ENCODE data around the gene NPVF.

NPVF gene

DNA sequence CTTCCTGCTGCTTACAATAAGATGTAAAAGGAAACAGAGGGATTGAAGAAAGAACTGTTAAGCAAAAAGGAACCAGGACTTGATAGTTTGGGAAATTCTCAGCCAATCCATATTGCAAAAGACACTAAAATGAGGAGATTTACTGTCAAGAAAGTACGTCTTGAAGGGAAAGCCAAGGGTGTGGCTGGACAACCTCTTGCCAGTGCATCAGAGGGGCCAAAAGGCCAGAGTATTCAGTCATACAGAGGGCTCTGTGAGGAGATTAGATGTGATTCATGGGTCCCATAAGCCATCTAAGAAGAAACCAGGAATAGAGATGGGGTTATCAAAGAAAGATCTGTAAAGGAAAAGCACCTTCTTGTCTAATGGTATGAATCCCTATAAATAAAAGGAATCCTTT is 25.4 kb upstream of the NPVF start:
- Histone ChIP-seq H3K36me3 (ENCODE audit: insufficient read depth, low read length) (no peaks in the 10 kb centered on the region), H3K79me2 (ENCODE audit: control insufficient read depth, insufficient read depth, low read length, unreplicated experiment) (no peaks in the 10 kb centered on the region), H3K4me3 (ENCODE audit: low read depth, low read length) (no peak overlapping the region), H3K27me3 (ENCODE audit: insufficient read depth, low read length) (peaks cover 20% of the 10 kb centered on the region), H3K27ac (ENCODE audit: low read depth, low read length) (no peak overlapping the region), H3K4me1 (ENCODE audit: control insufficient read depth, insufficient read depth, low read length, unreplicated experiment) (no peaks in the 10 kb centered on the region), H2AFZ (ENCODE audit: low read length, unreplicated experiment) (no peak overlapping the region)

DNA sequence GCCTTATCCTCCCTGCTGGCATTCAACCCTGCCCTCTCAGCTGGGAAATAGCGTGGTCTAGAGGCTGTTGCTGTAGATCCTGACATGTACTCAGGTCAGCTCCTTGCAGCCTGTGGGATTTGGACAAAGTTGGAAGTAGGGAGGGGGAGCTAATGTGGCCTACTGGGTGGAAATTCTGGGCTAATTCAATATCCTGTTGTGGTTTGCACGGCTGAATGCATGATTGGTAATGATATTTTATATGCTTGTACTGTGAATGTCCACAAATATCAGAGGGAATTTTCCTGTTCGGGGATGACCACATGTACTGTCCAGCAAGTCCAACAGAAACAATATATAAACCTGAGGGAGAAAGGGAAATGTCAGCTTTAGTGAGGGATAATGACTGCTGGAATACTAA is 22.1 kb upstream of the NPVF start:
- Histone ChIP-seq H3K4me1 (ENCODE audit: control insufficient read depth, insufficient read depth, low read length, unreplicated experiment) (no peaks in the 10 kb centered on the region), H3K27me3 (ENCODE audit: insufficient read depth, low read length) (peaks cover 13% of the 10 kb centered on the region), H3K79me2 (ENCODE audit: control insufficient read depth, insufficient read depth, low read length, unreplicated experiment) (no peaks in the 10 kb centered on the region), H3K4me3 (ENCODE audit: low read depth, low read length) (no peak overlapping the region), H3K27ac (ENCODE audit: low read depth, low read length) (no peak overlapping the region), H3K36me3 (ENCODE audit: insufficient read depth, low read length) (no peaks in the 10 kb centered on the region), H2AFZ (ENCODE audit: low read length, unreplicated experiment) (no peak overlapping the region)

DNA sequence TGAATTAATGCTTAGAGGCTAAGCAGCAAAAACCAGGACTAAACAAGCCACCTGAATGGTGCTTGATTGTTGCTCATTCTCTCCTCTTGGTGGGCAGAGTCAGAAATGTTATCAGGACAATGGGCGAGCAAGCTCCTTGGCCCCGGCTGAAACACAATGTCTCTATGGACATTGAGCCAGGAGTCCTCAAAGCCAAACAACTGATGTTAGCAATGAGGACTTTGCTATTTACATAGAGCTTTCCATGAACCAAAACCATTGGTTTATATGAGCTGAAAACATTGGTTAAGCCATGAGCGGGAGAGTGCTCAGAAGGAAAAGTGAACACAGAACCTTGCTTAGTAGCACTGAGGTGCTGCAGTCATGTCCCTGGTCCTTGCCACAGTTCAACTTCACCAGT is 21.5 kb upstream of the NPVF start:
- Histone ChIP-seq H3K4me1 (ENCODE audit: control insufficient read depth, insufficient read depth, low read length, unreplicated experiment) (no peaks in the 10 kb centered on the region), H3K27ac (ENCODE audit: low read depth, low read length) (no peak overlapping the region), H3K4me3 (ENCODE audit: low read depth, low read length) (no peak overlapping the region), H3K79me2 (ENCODE audit: control insufficient read depth, insufficient read depth, low read length, unreplicated experiment) (no peaks in the 10 kb centered on the region), H3K36me3 (ENCODE audit: insufficient read depth, low read length) (no peaks in the 10 kb centered on the region), H2AFZ (ENCODE audit: low read length, unreplicated experiment) (no peak overlapping the region), H3K27me3 (ENCODE audit: insufficient read depth, low read length) (peaks cover 10% of the 10 kb centered on the region)

DNA sequence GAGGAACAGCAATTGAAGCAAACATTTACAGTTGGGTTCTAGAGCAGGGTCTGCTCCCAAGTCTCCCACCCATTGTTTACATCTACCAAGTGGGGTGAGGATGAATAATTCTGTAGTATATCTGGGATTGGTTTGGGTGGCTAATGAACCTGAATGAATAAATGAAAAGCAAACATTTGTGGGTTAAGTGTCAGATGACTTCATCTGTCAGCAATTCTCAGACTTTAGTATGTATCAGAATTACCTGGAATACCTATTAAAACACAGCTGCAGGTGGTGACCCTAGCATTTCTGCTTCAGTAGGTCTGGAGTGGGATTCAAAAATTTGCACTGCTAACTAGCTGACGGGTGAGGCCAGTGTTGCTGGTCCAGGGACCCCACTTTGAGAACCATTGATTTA is 18.0 kb upstream of the NPVF start:
- no peak overlapping the region for H2AFZ ChIP-seq (ENCODE audit: low read length, unreplicated experiment)
- H3K4me1 ChIP-seq (ENCODE audit: control insufficient read depth, insufficient read depth, low read length, unreplicated experiment), result no peaks in the 10 kb centered on the region
- peaks cover 27% of the 10 kb centered on the region for H3K27me3 ChIP-seq (ENCODE audit: insufficient read depth, low read length)
- H3K4me3 ChIP-seq (ENCODE audit: low read depth, low read length), result no peak overlapping the region
- H3K36me3 ChIP-seq (ENCODE audit: insufficient read depth, low read length), result no peaks in the 10 kb centered on the region
- H3K79me2 ChIP-seq (ENCODE audit: control insufficient read depth, insufficient read depth, low read length, unreplicated experiment), result no peaks in the 10 kb centered on the region
- no peak overlapping the region for H3K27ac ChIP-seq (ENCODE audit: low read depth, low read length)

DNA sequence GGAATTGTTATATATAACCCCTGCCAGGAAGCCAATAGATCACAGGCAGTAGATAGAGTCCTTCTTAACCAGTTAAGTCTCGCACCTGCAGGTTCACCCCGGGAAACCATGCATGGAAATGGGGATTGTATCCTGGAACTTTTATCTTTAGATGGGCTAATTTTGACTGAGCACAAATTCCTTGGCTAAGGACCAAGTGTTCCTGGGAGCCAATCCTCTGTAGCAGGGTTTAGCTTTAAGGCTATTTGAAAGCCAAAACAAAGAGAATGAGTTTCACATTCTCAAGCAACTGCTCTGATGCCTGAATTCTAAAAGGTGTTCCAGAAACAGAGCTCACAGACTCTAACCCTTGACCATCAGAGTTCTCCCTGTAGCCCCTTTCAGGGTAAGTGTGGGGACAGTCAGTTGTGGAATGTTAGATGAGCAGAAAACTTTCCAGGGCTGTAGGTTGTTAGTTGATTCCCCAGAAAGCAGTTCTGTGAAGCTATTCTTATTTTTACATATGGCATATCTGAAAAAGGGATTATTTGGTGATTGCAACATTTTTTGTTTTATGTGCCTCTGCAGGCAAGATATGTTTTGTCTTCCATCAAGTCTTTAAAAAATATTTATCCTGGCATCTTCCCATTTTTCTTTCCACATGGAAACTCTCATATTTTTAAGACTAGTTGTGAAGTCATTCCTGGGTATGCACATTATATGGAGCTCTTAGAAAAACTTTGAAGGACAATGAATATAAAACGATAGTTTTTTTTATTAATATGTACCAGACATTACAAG is 16.2 kb upstream of the NPVF start:
- no peak overlapping the region for H3K4me3 ChIP-seq (ENCODE audit: low read depth, low read length)
- no peaks in the 10 kb centered on the region for H3K79me2 ChIP-seq (ENCODE audit: control insufficient read depth, insufficient read depth, low read length, unreplicated experiment)
- H2AFZ ChIP-seq (ENCODE audit: low read length, unreplicated experiment), result no peak overlapping the region
- peaks cover 30% of the 10 kb centered on the region for H3K27me3 ChIP-seq (ENCODE audit: insufficient read depth, low read length)
- no peaks in the 10 kb centered on the region for H3K36me3 ChIP-seq (ENCODE audit: insufficient read depth, low read length)
- H3K4me1 ChIP-seq (ENCODE audit: control insufficient read depth, insufficient read depth, low read length, unreplicated experiment), result no peaks in the 10 kb centered on the region
- H3K27ac ChIP-seq (ENCODE audit: low read depth, low read length), result no peak overlapping the region

DNA sequence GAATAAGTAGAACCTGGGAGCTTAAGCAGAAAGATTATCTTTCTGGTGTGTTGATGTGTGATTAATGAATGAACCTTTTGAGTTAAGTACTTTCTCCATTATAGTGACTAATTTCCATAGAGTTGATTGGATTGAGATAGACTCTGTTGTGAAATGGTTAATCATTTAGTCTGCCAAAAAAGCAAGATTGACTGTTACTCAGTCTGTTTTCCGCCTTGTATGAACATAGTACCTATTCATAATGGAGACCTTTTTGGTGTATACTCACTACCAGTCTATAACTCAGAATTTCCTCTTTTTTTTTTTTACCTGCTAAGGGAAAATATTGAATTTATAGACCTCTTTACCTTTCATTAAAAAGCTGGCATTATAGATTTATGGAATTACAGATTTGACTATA is 14.4 kb upstream of the NPVF start:
- Histone ChIP-seq H3K27ac (ENCODE audit: low read depth, low read length) (no peak overlapping the region), H3K27me3 (ENCODE audit: insufficient read depth, low read length) (peaks cover 30% of the 10 kb centered on the region), H3K36me3 (ENCODE audit: insufficient read depth, low read length) (no peaks in the 10 kb centered on the region), H3K4me1 (ENCODE audit: control insufficient read depth, insufficient read depth, low read length, unreplicated experiment) (no peaks in the 10 kb centered on the region), H2AFZ (ENCODE audit: low read length, unreplicated experiment) (no peak overlapping the region), H3K4me3 (ENCODE audit: low read depth, low read length) (no peak overlapping the region), H3K79me2 (ENCODE audit: control insufficient read depth, insufficient read depth, low read length, unreplicated experiment) (no peaks in the 10 kb centered on the region)

DNA sequence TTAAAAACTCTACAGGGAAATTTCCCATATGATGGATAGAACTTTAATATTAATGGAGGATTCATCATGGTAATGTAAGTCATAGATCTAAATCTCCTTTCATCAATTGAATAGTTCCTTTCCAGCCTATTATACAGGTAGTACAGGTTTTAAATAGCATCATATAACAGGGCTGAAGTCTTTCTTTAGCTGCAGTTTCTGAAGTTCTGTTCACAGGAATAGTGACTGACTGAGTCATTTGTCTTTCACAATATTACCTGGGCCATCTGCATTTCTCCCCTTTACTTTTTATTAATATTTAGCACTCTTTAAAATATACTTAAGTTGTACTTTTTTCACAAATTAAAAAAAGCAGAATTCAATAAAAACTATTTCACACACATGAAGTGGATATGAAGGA is 12.6 kb upstream of the NPVF start:
- Histone ChIP-seq H2AFZ (ENCODE audit: low read length, unreplicated experiment) (no peak overlapping the region), H3K36me3 (ENCODE audit: insufficient read depth, low read length) (no peaks in the 10 kb centered on the region), H3K27ac (ENCODE audit: low read depth, low read length) (no peak overlapping the region), H3K4me3 (ENCODE audit: low read depth, low read length) (no peak overlapping the region), H3K4me1 (ENCODE audit: control insufficient read depth, insufficient read depth, low read length, unreplicated experiment) (no peaks in the 10 kb centered on the region), H3K27me3 (ENCODE audit: insufficient read depth, low read length) (peaks cover 35% of the 10 kb centered on the region), H3K79me2 (ENCODE audit: control insufficient read depth, insufficient read depth, low read length, unreplicated experiment) (no peaks in the 10 kb centered on the region)

DNA sequence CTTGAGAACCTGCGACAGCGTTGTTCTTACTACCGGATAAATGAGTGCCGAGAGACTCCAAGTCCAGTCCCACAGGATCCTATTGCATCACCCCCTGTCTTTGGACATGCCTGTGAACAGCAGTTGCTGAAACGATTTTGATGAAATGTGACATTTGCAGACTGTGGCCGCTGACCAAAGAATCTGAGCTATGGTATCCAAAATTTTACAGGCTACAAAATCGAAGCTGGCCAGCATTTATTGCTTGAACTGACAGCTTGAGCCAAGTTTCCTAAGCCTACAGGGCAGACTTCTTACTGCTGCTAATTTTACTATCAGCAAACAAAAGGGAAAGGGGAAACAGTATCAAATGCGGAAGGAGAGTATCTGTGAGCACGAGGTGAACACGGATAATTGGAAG is 12.1 kb upstream of the NPVF start:
- no peak overlapping the region for H3K27ac ChIP-seq (ENCODE audit: low read depth, low read length)
- no peak overlapping the region for H3K4me3 ChIP-seq (ENCODE audit: low read depth, low read length)
- no peaks in the 10 kb centered on the region for H3K4me1 ChIP-seq (ENCODE audit: control insufficient read depth, insufficient read depth, low read length, unreplicated experiment)
- no peaks in the 10 kb centered on the region for H3K36me3 ChIP-seq (ENCODE audit: insufficient read depth, low read length)
- no peak overlapping the region for H2AFZ ChIP-seq (ENCODE audit: low read length, unreplicated experiment)
- no peaks in the 10 kb centered on the region for H3K79me2 ChIP-seq (ENCODE audit: control insufficient read depth, insufficient read depth, low read length, unreplicated experiment)
- peaks cover 35% of the 10 kb centered on the region for H3K27me3 ChIP-seq (ENCODE audit: insufficient read depth, low read length)

DNA sequence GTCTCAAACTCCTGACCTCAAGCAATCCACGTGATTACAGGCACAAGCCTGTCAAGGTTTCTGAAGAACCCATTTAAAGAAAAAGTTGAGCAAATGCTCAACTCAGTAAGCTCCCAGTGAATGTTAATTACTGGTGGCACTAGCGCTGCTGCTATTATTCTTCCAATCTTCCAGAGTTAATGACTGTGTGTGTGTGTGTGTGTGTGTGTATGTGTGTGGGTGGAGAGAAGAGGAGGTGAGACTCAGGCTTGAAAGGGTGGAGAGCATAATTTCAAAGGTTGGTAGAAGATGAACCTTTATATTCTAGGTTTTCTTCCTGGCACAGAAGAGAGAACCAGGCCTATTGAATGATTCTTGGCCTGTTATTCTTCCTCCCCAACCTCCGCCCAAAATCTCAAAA is 11.6 kb upstream of the NPVF start:
- Histone ChIP-seq H3K79me2 (ENCODE audit: control insufficient read depth, insufficient read depth, low read length, unreplicated experiment) (no peaks in the 10 kb centered on the region), H3K4me1 (ENCODE audit: control insufficient read depth, insufficient read depth, low read length, unreplicated experiment) (no peaks in the 10 kb centered on the region), H3K36me3 (ENCODE audit: insufficient read depth, low read length) (no peaks in the 10 kb centered on the region), H3K27ac (ENCODE audit: low read depth, low read length) (no peak overlapping the region), H2AFZ (ENCODE audit: low read length, unreplicated experiment) (no peak overlapping the region), H3K27me3 (ENCODE audit: insufficient read depth, low read length) (peaks cover 35% of the 10 kb centered on the region), H3K4me3 (ENCODE audit: low read depth, low read length) (no peak overlapping the region)

DNA sequence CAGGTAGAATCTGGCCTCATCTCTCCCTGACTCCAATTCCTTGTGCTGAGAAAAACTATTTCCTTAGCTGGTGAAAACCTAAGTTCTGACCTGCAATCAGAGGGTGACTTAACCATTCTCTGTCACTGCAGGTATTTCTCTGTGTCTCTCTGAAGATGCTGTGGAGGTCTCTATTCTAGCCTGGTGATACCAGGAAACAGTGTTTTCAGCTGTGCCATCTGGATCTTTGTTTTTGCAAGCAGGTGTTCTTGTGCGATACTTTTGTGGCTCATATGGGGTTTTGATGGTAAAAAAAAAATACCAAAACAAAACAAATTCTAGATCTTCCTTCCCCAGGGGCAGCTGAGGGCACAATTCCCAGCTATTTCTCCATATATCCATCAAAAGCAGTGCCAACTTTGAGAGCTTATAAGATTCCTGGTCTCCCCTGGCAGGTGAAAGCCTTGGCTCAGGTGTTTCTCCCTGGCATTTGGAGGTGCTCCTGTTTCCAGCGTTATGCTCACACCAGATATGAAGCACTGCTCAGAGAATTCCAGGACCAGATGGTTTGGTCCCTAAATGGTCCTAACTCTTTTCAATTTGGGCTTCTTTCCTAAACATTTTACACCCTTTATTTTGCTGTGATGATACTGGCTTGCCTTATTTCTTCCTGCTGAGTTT is 9.9 kb upstream of the NPVF start:
- no peaks in the 10 kb centered on the region for H3K4me1 ChIP-seq (ENCODE audit: control insufficient read depth, insufficient read depth, low read length, unreplicated experiment)
- peaks cover 28% of the 10 kb centered on the region; the same call in 1 of the 2 replicates for H3K27me3 ChIP-seq (ENCODE audit: insufficient read depth, low read length)
- H2AFZ ChIP-seq (ENCODE audit: low read length, unreplicated experiment), result no peak overlapping the region
- no peak overlapping the region for H3K4me3 ChIP-seq (ENCODE audit: low read depth, low read length)
- no peak overlapping the region for H3K27ac ChIP-seq (ENCODE audit: low read depth, low read length)
- H3K79me2 ChIP-seq (ENCODE audit: control insufficient read depth, insufficient read depth, low read length, unreplicated experiment), result no peaks in the 10 kb centered on the region
- H3K36me3 ChIP-seq (ENCODE audit: insufficient read depth, low read length), result no peaks in the 10 kb centered on the region

DNA sequence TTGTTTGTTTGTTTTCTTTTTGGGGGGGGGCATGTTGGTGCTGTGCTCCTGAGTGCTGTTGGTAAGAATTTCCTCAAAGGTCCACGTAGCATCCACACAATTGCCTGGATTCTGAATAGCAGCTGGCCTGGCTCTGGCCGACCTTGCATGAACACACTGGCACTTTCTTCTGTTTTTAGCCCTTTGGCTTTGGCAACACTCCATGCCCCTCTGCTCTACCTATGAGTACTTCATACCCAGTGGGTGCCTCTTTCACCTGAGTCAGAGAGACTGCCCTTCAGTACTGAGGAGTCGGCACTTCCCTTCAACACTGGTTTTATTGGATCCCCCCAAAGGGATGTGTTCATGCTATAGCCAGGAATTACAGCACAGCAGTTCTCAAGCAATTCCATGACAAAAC is 7.2 kb upstream of the NPVF start:
- Histone ChIP-seq H3K4me3 (ENCODE audit: low read depth, low read length) (no peak overlapping the region), H3K79me2 (ENCODE audit: control insufficient read depth, insufficient read depth, low read length, unreplicated experiment) (no peaks in the 10 kb centered on the region), H3K27ac (ENCODE audit: low read depth, low read length) (no peak overlapping the region), H2AFZ (ENCODE audit: low read length, unreplicated experiment) (no peak overlapping the region), H3K4me1 (ENCODE audit: control insufficient read depth, insufficient read depth, low read length, unreplicated experiment) (no peaks in the 10 kb centered on the region), H3K36me3 (ENCODE audit: insufficient read depth, low read length) (no peaks in the 10 kb centered on the region), H3K27me3 (ENCODE audit: insufficient read depth, low read length) (peaks cover 29% of the 10 kb centered on the region)

Data from ACC112 (cell line).